Coronary artery (tissue), 2 donors: ENCODE results near the gene DDX3X.

ENCODE experiments used
- DNase-seq: peaks from one replicate; pipeline ENCODE4 v3.0.0-alpha.2; 2017; ENCODE audit warnings: low spot score
- H3K27ac ChIP-seq, 2 donors: fragments of 200-600 bp; sonication (generic); one replicate each; pipeline ENCODE4 v1.5.1; 2016 to 2019
- H3K4me3 ChIP-seq: fragments of 200-600 bp; sonication (generic); 2 replicates; pipeline ENCODE4 v1.5.1; 2016; ENCODE audit warnings: mild to moderate bottlenecking, moderate library complexity
- CTCF ChIP-seq: fragments of 200-600 bp; sonication (generic); IDR thresholded peaks from one replicate; pipeline ENCODE4 v1.5.1; 2019; ENCODE audit warnings: antibody characterized with exemption

DDX3X gene

GRCh38 chrX:41412261-41413081 is 78.5 kb downstream of the DDX3X start:
- Histone ChIP-seq H3K27ac (peak overlapping the region in 1 of 2 donors; percentile 17), H3K4me3 (no peak overlapping the region)
- no peak for TF ChIP-seq CTCF
- no peak for DNase-seq
